Stimulated activated CD8-positive, alpha-beta memory T cell treated with anti-CD3 and anti-CD28 coated beads, Interleukin-4, amount 100 ng/mL, for 48 hours (primary cell): ENCODE measurements around the gene OGFRL1.

Experiments
- DNase-seq: peaks from one replicate; pipeline ENCODE4 v3.0.0-alpha.2; 2020

The OGFRL1 gene

DNA sequence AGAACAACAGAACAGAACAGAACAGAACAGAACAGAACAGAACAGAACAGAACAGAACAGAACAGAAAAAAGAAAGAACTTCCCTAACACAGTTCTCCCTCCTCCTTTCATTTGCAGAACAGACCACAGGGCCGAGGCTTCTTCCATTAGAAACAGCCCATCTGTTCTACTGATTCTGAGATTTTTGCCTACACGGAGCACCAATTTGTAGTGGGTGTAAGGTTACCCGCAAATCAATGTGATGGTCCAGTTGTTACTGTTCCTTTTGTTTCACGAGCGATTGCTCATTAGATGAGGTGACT lies 734 bp upstream of the OGFRL1 start:
- no peak for DNase-seq

DNA sequence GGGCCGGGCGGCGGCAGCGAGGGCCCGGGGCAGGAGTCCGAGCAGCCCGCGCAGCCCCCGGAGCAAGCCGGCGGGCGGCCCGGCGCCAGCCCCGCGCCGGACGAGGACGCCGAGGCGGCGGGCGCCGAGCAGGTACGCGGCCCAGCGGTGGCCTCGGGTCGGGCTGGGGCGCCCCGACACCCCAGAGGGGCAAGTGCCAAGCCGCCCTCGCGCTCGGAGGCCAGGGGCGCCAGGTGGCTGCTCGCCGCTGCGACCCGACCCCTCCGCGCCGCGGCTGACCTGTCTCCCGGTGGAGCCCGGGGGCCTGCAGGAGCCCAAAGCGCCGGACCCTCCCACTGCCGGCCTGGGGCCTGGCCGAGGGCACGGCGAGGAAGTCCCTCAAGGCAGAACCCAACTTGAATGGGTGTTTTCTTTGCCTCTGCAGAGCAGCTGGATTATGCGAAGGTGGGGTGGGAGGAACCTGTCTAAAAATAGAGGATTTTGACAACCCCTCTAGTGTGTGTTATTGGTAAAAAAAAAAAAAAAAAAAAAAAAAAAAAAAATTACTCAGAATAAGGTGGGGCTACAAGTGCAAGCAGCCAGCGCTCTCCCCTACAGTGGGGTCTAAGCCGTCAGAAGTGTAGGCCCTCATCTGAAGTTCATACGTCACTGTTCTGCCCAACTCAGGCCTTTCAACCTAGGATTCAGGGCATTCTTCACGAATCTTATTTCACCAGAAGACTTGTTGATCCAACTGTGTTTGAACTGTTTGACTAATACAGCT lies 609 bp downstream of the OGFRL1 start:
- DNase-seq: peak; percentile 36

DNA sequence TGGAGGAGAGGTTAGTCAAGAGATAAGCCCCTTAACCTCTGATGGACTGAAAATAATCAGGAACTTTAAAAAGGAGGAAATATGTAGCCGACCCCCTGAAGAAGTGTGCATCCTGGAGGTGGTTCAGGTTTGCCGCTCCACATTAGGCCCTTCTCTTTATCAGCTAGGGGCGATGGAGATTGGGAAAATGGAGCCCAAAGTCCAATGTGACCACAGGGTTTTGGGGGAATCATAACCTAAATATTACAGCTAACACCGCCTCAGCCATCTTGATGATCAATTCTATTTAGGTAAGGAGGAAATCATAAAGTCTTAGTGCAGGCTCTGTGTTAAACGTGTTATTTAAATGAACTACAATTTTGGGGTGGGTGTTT lies 1.2 kb downstream of the OGFRL1 start:
- no peak for DNase-seq

DNA sequence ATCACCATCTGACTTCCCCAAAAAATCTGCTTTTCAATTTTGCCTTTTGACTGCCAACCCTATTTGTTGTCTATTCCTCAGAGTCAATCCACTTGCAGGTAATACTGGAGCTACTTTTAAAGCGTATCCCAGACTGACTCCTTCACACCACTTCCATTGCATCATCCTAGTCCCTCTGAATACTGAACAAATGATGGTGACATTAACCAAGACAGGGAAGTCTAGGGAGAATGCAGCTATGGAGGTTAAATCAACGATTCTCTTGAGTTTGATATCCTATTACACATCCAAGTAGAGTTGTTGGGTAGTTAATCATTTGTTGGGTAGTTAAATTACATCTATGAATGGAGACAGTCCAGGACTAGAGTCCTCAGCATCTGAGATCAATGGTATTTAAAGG lies 2.0 kb downstream of the OGFRL1 start:
- DNase-seq: no peak

DNA sequence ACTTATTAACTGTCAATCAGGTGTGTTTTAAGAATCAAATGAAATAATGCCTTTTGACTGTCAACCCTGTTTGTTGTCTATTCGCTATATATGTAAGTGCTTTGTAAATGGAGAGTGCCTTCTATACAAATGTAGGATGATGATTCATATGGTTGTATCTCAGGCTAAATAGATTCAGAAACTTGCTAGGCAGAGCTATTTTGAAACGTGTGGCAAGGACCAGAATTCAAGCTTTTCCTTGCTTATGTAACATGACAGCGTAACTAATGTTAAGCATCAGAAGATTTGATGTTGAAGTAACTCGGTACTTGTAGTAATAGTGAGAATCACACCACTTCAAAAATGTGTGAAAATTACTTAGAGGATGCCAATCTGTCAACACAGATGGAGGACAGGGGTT lies 3.4 kb downstream of the OGFRL1 start:
- DNase-seq: no peak

DNA sequence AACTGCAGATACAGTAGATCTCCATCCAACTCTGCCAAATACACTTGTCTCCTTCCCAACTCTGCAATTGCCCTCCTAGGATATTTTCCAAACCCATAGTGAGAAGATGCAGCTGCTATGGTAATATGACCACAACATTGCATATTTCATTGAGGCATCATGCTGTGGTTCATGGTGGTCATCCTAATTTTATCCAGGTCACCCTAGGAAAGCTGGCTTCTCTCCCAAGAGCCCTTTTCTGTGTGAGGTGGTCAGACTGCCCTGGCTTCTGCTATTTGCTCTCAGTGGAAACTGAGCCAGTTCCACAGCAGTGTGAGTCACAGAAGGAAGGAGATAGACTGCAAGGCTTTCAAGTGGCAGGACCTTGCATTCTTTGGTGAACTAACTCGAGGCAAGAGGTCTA lies 5.5 kb downstream of the OGFRL1 start:
- DNase-seq: no peak

DNA sequence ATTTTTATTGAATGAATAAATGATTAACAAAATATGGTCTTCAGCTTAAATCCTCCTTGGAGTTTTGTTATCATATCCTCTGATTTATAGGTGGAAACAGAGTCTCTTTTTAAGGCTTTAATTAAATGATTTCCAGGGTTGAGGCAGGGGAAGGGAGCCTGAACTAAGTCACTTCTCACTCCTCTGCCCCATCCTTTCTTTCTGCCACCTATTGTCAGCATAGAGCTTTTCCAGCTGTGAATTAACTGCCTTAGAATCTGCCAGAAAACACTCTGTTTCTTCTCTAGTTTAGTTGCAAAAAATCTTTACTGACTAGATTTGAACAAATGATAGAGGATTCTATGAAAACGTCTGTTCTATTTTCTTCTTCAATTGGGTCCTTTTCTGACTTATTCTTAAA lies 9.8 kb downstream of the OGFRL1 start:
- no peak for DNase-seq

DNA sequence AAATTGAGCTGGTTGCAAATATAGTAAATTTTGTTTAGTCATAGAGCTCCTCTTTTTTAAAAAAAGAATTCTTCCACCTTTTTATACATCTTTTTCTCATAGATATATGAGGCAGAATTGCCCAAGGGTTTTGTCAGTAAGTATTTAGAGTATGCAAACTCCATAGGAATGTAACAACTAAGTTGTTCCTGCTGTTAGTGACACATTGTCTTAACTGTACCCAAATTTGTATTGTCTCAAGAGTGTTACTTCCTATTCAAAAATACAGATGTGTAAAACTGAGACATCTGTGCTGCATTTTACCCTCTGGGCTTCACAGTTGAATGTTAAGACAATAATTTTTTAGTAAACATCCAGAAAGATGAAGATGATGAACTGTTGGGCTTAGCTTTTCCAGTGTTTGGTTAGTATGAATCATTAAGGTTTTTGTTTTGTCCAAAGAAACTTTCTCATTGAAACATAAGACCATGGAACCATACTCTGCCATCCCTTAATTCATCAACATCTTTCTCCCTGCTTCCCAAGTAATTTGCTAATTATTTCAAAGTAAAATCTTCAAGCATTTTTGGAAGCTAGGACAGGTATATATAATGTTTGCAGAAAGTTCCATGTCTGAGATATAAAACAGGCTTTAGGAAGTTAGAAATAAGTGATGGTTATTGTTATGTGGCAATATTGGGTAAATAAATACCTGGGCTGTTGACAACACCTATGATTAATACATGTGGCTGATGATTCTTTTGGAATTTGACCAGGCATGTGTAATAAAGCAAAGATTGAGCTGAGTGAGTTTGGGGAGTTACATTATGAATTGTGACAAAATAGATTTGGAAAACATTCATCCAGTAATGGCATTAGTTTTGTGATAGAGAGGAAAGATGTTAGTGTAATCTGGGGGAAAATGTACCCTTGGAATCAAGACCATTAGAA lies 11.2 kb downstream of the OGFRL1 start:
- DNase-seq: no peak

DNA sequence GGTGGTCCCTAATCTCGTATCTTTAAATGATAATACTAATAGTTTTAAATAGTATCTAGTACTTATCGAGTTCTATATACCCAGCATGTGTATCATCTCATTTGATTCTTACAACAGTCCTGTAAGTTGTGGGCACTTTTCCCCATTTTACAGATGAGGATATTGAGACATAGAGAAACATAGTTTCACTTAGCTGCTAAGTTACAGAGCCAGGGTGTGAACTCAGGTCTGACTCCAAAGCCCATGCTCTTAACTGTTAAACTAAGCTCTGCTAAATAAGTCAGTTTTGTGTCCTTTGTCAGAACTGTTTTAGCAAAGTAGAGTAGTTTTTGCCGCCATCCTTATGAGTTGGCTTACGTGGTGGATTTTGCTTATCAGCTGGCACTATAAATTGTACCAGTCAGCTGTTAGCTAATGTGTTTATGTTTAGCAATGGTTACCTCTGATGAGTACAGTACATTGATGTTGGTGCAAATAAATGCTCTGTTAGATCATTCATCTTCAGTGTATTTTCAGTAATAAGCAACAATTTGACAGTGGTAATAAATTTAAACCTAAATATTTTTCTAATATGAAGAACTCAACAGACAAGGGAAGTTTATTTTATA lies 12.1 kb downstream of the OGFRL1 start:
- DNase-seq: no peak

DNA sequence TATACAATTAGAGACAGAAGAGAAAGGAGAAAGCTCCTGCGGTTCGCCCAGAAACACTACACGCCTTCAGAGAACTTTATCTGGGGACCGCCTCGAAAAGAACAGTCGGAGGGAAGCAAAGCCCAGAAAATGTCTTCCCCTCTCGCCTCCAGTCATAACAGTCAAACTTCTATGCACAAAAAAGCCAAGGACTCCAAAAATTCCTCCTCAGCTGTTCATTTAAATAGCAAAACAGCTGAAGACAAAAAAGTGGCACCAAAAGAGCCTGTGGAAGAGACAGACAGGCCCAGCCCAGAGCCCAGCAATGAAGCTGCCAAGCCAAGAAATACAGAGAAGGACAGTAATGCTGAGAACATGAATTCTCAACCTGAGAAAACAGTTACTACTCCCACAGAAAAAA lies 12.9 kb downstream of the OGFRL1 start:
- no peak for DNase-seq

DNA sequence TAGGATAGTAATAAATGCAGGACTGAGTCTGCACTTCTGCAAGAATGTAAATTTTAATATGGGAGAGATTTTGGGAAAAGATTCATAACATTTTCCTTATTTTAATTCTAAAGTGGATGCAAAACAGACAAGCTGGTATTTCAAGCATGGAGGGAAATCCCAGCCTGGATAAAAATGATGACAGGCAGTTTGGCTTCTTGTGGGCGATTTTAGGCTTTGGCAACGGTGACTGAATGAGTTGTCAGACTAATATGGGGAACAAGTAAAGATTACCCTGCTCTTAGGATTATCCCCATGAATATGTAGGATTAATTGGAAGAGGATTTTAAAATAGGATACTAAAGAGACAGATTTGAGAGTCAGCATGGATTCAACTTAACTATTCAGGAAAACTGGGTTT lies 21.0 kb downstream of the OGFRL1 start:
- no peak for DNase-seq

DNA sequence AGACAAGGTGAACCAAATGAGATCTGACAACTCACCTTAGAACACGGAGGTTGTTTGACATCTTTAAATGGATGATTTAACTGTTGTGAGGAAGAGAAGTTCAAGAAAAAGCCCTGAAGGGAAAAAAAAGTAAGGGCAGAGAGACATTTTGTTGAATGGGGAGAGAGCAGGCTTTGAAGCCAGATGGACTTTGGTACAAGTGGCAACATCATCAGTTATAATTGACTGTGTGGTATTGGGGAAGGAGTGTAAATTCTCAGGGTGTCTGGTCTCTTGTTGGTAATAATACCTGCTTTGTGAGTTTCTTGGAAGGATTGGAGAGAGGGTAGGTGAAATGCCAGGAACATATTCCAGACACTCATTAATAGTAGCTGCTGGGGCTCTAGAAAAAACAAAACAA lies 21.6 kb downstream of the OGFRL1 start:
- no peak for DNase-seq

DNA sequence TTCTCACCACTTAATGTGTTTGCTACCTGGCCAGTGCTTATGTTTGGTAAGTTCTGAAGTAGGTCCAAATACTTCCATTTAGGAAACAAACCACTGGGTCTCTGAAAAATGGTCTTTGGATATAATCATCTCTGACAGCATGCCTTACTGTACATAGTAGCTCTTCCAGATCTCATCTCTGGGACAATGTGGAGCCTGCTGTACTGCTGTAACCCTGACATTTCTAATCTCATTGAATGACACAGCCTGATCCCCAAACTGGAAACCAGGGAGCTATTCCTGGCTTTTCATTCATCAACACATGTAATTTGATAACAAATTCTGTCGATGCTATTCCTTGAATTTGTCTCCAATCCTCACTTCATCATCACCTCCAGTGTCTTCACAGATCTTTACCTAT lies 23.5 kb downstream of the OGFRL1 start:
- DNase-seq: no peak

DNA sequence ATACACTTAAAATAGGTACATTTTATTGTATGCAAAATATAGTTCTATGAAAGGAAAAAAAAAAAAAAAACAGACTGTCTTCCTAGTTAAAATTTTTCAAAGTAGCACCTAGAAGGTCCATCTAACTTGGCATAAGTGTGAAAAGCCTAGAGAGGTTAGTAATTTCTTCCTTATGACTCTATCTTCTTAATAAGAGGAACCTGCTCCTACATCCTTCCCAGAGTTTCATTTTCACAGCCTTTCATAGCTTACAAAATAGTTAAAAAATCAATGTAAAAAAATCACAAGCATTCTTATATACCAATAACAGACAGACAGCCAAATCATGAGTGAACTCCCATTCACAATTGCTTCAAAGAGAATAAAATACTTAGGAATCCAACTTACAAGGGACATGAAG lies 28.8 kb downstream of the OGFRL1 start:
- DNase-seq: no peak

DNA sequence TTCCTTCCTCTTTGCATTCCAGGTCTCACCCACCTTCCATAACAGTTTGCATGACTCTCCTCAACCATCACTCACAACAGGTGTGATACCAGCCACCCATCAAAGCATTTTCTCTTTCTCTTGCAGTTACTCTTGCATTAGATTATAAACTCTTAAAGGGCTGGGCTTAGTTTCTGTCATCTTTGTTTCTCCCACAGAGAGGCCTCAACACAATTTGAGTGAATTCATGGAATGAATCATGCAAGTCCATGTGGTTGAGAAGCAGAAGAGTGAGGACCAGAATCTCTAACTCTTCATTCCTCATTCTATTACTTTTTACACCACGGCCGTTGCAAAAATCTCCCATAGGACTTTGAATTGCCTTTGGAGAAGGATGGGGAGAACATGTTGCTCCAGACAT lies 31.4 kb downstream of the OGFRL1 start:
- no peak for DNase-seq

DNA sequence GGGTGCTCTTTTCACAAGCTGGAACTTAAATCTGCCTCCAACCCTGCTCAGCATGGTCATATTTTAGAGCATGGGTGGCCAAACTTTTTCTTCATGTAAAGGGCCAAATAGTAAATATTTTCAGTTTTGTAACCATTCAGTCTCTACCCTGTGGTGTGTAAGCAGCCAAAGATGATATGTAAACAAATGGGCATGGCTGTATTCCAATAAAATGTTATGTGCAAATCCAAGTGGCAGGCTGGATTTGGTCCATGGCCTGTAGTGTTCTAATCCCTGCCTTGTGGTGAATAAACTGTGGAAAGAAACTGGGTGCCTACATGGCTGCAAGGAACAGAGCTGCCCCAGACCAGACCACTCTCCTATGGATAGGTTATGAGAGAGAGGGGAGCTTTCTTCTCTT lies 32.7 kb downstream of the OGFRL1 start:
- DNase-seq: no peak

DNA sequence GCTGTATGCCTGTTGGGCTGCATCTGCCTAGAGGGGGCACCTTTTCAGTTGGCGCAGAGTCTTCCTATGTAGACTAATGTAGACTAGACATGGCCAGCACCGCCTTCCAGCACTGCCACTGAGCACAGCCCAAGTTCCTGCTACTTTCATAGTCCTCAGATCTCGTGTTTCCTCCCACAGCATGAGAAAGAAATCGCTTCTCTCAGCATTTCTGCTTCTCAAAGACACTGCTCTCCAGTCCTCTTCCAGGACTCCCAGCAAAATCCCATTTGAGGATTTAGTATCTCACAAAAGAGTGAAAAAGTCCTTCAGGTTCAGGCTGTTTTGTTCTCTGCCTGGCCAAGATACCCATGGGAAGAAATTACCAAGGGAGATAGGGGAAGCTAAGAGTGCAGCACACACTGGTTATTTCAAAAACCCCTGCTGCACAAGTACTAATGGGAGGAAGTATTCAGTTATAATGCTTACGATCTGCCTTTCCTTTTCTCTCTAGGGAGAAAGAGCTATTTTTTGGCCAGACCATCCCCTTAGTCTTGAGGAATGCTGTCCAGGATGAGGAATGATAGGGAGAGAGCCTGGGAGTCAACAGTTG lies 35.7 kb downstream of the OGFRL1 start:
- no peak for DNase-seq

DNA sequence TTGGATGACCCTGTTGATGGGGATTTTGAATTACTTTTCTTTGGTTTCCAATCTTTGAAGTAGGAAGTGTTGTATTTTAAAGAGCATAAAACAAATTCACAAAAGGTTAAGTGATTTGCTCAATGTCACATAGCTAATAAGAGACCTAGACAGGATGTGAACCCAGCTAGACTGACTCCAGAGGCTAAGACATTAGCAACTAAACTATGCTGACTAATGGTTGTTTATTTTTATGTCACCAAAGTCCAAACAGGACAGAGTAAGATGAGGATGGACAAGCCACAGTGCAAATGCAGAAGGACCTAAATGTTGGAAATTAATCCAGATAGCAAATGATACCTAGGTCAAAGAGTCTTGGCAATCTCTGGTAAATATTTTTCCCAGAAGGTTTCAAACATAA lies 38.0 kb downstream of the OGFRL1 start:
- DNase-seq: no peak

DNA sequence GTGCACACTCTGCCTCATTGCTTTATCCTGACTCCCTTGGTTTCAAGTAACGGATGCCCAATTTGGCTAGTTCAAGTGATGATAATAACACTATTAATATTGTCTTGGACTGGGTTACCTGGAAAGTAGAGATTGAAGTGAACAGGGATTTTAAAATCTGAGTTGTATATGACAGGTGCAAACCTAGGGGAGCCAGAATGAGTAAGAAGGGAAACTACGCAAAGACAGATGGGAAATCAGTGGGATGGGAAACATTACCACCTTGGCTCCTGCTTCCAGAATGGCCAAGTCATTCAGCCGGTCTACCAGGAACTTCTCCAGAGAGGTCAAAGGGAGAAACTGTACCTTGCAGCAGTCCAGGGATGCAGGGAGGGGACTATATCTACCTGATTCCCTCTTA lies 41.9 kb downstream of the OGFRL1 start:
- no peak for DNase-seq

DNA sequence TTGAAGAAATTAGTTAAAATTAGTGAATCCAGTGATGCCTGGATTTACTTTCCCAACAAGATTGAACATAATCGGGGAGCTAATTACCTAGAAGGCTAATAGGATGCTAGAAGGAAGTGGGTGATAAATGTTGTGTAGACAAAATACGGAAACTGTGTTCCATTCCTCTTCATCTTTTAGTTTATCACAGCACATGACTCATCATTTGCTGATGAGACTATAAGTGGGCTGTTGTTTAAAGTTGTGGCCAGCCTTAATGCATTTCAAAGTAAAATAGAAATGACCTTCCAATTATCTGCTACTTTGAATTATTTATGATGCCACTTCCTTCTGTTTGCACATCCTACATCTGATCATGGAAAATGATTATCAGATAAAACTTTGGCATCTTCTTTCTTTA lies 43.4 kb downstream of the OGFRL1 start:
- DNase-seq: no peak

DNA sequence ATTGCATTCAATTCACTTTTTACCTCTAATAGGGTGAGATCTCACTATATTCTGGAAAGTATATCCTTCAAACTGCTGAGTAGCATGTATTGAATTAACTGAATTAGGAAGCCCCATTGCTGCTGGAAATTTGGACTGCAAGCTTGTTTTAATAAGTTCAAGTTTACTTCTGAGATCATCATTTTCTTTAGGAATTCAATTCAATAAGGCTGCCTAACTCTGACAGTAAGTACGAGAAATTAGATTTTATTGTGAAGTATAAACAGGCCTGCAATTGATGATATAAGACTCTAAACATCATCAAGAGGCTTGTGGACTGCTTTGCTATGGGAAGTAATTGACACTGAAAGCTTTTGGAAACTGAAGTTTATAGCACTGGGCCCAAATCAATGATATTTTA lies 44.4 kb downstream of the OGFRL1 start:
- no peak for DNase-seq

DNA sequence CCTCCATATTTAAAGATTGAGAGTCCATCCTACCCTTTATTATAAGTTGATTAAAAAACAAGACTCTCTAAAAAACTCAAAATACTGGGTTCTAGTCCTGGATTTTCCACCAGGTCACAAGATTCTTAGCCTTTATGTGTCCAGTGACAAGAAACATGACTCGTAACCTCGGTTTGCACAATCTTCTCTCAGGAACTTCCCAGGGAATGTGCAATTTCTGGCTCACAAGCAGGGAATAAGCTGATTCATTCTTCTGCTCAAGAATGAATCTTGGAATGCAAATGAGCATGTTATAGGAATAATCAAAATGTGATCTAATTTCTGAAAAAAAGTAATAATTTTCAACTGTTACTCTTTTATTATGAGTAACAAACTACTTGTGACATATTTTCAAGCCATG lies 45.1 kb downstream of the OGFRL1 start:
- DNase-seq: no peak

DNA sequence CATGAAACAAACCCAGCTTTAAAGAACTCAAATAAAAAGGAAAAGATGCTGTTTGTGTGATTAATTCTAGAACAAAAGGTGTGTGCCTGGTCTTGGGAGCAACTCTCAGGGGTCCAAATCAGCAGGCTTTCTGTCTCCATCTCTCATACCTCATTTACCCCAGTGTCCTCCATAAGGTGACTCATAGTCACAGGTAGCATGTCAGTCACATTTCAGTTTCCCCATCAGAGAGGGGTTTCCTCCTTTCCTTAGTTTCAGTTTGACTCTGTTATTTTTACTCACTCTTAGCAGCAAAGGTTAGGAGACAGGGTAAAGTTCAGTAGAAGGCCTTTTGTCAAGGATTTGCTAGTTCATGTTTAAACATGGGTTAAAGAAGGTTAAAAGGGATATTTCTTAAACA lies 46.2 kb downstream of the OGFRL1 start:
- no peak for DNase-seq

DNA sequence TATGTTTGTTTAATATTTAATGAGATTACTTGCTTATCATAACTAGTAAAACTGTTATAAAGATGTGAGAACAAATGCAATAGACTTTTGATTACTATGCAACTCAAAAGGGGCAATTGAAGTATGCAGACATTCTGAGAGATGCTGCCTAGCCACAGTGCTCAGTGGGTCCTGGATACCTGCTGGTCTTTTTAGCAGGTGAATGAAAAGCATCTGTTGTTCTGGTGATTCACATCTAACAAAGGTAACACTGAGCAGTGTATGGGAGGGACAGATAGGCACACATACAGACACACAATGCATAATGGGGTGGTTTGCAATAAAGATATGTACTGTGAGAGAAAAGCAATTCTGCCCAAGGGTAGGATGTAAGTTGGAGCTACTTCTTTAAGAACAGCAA lies 46.9 kb downstream of the OGFRL1 start:
- DNase-seq: no peak
